ENCODE measurements around the gene NME4.
"Not testable (repeated sequence)": the region's sequence is repeated elsewhere in the genome, so short reads cannot be mapped to it uniquely, and the experiment has no call there.

The NME4 gene

DNA sequence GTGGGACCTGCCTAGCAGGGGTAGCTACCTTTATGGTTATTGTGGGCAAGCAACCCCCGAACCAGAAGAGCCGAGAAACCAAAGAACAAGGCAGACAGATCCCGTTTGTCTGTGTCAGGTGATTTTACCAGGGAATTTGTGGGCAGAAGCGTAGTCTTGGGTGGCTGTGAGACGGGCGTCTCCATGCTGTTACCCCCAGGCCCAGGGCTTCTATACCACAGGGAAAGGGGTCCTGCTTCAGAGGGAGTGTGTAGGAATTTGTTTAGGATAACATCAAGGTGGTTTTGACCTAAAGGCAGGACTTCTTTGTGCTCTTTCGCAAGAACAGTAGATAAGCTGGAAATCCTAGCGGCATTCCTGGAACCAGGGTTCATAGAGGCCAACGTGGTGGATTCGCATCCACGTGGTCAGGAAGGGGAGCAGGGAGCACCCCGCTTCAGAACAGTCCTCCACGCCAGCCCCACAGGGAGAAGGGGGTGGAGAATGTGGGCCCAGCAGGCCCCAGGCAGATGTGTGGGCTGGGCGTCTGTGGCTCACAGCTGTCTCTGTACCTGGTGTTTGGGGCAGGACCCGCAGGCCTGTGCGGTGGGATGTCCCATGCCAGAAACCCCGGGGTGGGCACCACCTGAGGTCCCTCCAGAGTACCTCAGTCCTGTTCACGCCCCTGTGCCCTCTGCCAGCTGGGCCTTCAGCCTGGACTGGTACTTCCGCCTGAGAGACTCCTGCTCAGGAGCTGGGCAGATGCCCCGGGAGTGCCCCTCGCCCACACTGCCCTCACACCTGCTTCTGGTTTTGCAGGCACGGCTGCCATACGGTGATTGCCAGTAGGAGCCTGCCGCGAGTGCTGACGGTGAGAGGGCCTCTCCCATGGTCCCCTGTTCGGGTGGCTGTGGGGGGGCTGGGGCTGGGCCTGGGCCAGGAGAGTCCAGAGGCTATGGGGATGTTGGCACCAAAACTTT is 8.8 kb downstream of the NME4 start:
- DNase-seq (ENCODE audit: low read depth): no peak
- no peak overlapping the region for H3K4me3 ChIP-seq (ENCODE audit: low read length)
- TF ChIP-seq, protein P1, sequence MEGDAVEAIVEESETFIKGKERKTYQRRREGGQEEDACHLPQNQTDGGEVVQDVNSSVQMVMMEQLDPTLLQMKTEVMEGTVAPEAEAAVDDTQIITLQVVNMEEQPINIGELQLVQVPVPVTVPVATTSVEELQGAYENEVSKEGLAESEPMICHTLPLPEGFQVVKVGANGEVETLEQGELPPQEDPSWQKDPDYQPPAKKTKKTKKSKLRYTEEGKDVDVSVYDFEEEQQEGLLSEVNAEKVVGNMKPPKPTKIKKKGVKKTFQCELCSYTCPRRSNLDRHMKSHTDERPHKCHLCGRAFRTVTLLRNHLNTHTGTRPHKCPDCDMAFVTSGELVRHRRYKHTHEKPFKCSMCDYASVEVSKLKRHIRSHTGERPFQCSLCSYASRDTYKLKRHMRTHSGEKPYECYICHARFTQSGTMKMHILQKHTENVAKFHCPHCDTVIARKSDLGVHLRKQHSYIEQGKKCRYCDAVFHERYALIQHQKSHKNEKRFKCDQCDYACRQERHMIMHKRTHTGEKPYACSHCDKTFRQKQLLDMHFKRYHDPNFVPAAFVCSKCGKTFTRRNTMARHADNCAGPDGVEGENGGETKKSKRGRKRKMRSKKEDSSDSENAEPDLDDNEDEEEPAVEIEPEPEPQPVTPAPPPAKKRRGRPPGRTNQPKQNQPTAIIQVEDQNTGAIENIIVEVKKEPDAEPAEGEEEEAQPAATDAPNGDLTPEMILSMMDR (conservative IDR thresholded peaks at IDR 0.05; ENCODE audit: low read length): no peak

GRCh38 chr16:407253-407652 is 10.3 kb downstream of the NME4 start:
- no peak overlapping the region for H3K4me3 ChIP-seq (ENCODE audit: low read length)
- no peak for DNase-seq (ENCODE audit: low read depth)
- TF ChIP-seq, protein P1 (conservative IDR thresholded peaks at IDR 0.05; ENCODE audit: low read length): no peak

GRCh38 chr16:410516-411178 is 13.6 kb downstream of the NME4 start:
- TF ChIP-seq, protein P1 (conservative IDR thresholded peaks at IDR 0.05; ENCODE audit: low read length): no peak
- DNase-seq (ENCODE audit: low read depth): no peak
- no peak overlapping the region for H3K4me3 ChIP-seq (ENCODE audit: low read length)

GRCh38 chr16:411576-412265 is 14.7 kb downstream of the NME4 start:
- H3K4me3 ChIP-seq (ENCODE audit: low read length): no peak overlapping the region
- TF ChIP-seq, protein P1 (conservative IDR thresholded peaks at IDR 0.05; ENCODE audit: low read length): no peak
- DNase-seq (ENCODE audit: low read depth): no peak

DNA sequence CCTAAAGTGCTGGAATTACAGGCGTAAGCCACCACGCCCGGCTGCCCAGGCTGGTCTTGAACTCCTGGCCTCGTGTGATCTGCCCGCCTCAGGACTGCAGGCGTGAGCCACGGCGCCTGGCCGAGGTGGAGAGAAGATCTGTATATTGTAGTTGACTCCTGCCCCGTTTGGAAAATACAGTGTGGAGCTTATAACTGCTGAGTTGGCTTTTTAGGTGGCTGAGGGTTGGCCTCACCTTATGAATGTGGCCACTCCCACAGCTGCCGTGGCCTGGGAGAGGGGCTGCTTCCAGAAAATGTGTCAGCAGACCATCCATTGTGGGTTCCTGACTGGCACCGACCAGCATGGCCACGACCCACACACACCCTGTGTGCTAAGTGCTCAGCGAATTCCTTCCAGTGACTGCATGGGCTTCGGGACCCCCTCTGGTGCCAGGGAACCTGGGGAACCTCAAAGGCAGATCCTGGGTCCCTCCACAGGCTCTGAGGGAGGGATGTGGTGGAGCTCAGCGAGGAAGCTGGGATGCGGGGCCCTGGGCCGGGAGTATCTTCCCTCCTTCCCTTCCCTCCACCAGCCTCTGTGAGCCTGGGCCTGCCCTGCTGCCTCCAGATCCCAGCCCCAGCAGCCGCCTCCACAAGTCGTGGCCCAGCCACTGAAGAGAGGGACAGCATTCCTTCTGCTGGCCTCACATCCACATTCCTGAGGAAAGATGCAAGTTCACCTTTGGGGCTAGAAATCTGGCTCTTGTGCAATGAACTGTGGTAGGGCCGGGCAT is 17.6 kb downstream of the NME4 start:
- DNase-seq (ENCODE audit: low read depth): peak; percentile 43
- no peak overlapping the region for H3K4me3 ChIP-seq (ENCODE audit: low read length)
- TF ChIP-seq, protein P1 (conservative IDR thresholded peaks at IDR 0.05; ENCODE audit: low read length): no peak

DNA sequence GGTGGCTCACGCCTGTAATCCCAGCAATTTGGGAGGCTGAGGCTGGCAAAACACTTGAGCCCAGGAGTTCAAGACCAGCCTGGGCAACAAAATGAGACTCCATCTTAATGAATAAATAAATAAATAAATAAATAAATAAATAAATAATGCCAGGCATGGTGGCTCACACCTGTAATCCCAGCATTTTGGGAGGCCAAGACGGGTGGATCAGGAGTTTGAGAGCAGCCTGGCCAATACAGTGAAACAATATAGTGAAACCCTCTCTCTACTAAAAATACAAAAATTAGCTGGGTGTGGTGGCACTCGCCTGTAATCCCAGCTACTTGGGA is 18.1 kb downstream of the NME4 start:
- not testable (repeated sequence) for H3K4me3 ChIP-seq (ENCODE audit: low read length); DNase-seq (ENCODE audit: low read depth)

DNA sequence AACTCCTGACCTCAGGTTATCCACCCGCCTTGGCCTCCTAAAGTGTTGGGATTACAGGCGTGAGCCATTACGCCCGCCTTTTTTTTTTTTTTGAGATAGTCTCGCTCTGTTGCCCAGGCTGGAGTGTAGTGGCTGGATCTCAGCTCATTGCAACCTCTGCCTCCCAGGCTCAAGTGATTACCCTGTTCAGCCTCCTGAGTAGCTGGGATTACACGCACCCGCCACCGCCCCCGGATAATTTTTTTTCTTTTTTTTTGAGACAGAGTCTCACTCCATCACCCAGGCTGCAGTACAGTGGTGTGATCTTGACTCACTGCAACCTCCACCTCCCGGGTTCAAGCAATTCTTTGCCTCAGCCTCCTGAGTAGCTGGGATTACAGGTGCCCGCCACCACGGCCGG is 25.2 kb downstream of the NME4 start:
- not testable (repeated sequence) for DNase-seq (ENCODE audit: low read depth); H3K4me3 ChIP-seq (ENCODE audit: low read length)

Data from AG10803 (cell line).